ENCODE data around the gene ADGRB3.

GRCh38 chr6:68724060-68724459, 89.0 kb downstream of the ADGRB3 start:
- TF ChIP-seq EZH2phosphoT487 (IDR thresholded peaks at IDR 0.05; ENCODE audit: insufficient read depth, low read depth), result no peak
- no peak for TF ChIP-seq EZH2 (IDR thresholded peaks at IDR 0.05; ENCODE audit: insufficient read depth, poor library complexity, severe bottlenecking)
